Hindlimb muscle (tissue), 1 donor: ENCODE data around the gene HMG20A. TPM values are rescaled to one million over a fixed set of nuclear protein-coding genes. Genes with fewer than 3 reads are reported as not detected.
A peak's percentile ranks its signal among the peaks of the same experiment; 100 is the strongest.

Source experiments
- DNase-seq: peaks from one replicate; pipeline ENCODE4 v3.0.0-alpha.2; 2013
- polyA plus RNA-seq: library from polyadenylated mRNA; unstranded; fragments of 120-200 nt; gene quantifications from one replicate; pipeline ENCODE4 v1.2.1, GENCODE V29; 2013; ENCODE audit not compliant: insufficient read length

The HMG20A gene
- polyA plus RNA-seq, 1 donor, result 51.4 TPM

DNA sequence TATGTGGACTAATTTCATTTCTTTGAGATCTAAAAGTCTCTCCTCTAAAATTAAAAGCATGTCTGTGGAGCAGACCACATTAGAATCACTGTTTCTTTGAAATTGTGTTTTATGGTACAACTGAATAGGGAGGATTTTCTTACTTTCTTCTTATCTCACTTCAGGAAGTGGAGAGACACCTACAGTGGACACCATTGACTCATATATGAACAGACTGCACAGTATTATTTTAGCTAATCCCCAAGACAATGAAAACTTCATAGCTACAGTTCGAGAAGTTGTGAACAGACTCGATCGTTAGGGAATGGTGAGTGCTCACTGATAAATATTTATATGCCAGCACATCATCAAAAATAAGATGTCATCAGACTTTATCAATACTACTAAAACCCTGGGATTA lies 58.3 kb downstream of the HMG20A start:
- no peak for DNase-seq

DNA sequence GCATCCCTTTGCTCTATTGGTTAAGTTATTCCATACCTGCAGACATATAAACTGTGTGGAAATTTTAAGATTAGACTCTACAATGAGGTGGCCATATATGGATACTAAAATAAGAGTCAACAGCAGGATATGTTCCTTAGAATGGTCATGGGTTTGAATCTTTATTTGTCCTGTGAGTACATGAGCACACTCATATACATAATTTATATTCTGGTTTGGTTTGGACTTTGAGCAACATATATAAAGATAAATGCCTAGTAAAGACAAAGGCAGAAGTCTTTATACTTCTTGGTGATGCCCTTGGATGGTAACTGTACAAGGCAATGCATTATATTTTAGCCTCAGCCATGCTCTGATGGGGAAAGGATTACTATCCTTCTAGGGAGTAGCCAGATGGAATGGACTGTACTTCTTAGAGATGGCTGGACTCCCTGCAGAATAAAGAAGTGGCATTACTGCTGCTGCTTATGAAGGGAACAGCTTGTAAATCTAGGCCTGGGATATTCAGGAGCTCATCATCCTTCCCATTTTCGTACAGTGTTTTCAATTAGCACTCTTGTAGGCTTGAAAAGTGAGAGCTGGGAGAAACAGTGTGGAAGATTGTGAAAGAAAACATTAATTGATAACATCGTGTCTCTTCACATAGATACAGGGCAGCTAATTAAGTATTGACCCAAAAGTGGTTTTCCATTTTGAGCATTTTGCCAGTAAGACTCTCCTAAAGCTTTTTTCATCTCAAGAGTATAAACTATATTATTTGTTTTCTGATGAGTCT lies 60.4 kb downstream of the HMG20A start:
- DNase-seq, result no peak

DNA sequence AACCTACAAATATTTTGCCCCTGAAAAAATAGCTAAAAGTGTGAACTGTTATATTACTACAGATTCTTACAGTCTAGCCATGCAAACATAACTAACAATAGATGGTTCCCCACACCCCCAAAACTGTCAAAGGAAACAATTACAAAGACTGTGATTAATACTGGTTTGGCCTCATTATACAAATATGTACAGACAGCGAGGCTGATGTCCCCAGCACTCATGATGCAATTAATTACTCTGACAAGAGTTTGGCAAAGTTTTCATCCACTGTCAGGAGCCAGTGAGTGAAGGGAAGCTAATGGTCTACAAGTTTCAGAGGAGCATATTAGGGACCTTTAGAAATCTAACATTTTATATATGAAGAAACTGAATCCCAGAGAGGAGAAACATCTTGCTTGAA lies 61.0 kb downstream of the HMG20A start:
- no peak for DNase-seq

DNA sequence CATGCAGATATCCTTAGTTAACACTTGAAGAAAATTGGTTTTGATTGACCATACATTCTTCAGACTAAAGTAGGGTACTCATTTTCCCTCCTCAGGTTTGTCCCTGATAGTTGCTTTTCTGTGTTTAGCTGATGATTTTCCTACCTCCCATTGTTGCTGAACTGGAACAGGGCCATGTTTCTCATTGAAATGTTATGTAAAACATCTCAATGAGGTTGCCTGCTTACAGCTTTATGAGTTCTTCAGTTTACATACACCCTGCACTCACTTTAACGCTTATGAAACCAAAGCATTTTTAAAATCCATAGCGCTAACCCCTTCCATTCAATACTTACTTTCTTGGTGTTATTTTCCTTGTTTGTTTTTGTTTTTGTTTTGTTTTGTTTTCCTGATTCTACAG lies 61.9 kb downstream of the HMG20A start:
- no peak for DNase-seq

DNA sequence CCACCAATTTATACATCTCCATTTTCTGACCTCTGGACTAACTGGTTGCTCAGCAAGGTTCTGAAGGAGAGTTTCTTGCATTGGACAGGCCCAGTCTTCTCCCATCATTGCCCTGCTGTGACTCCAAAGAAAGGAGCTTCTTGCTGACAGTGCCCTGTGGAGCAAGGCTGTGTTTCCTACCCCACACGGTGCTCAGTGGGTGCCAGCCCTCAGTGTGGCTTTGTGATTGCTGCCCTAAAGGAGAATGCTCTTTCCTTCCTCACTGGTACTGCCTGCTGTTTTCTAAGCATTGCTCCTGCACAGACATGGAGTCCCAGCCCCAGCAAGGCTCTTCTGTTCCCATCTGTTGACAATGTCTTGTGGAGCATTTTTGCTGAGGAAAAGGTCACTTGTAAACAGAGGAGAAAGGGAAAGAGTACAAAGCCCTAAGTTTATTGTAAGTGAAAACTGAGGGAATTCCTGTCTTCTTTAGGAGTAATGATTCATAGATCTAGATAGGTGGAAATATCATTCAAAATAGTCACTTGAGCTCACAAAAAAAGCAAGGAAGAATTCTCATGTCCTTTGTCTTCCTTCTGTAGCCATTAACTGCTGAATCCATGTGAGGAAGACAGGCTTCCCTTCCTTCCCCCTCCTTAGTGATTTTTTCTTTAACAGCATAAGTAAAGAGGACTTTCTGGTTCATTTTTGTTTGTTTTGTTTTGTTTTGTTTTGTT lies 62.9 kb downstream of the HMG20A start:
- no peak for DNase-seq

DNA sequence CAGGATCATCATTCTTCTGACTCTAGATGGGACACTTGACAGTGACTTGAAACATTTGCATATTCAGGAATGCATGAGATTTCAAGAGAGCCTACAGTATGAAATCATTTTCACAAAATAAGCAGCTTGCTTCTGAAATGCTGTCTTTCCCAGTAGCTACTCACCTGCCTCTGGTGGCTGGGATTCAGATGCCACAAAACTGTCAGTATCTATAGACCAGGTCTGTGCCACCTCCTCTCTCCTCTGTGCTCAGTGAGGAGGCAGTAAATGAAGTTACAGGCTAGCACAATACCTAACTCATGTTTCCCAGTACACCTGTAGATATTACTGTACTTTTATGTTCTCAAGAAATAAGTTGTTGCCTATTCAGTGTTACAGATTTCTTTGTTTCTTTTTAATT lies 64.3 kb downstream of the HMG20A start:
- no peak for DNase-seq

DNA sequence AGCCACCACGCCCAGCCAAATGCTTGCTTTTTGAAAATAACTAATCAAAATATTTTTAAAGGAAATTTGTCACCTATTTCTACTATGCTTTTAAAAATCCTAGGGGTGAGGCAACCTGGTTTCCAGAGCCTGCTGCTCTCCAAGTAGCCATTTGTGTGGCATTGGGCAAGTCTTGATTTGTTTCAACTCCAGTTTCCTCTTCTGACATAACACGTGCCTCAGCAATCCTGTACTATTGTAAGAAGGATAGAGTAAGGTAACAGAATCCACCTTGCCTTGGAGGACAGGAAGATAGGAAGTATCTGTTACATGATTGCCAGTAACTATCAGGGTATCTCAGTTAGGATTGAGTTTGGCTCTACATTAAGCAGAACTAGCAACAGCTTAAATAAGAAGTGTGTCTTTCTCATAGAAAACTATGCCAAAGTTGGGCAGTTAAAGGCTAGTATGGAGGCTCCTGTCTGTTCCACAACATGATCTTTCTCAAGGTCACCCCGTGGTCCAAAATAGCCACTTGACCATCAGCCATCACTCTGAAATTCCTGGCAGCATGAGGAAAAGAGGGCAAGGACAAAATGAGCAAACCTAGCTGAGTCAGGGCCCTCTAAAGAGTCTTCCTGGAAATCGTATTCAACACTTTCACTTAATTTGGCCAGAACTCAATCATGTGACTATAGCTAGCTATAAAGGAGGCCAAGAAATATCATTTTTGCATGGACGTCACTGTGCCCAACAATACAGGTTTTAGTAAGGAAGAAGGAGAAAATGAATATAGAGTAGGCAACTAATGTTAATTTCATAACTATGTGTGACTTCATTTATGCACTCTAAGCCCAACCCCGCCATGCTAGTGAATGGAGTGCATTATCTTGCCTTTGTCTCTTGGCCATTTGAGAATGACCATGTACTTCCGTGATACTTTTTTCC lies 66.1 kb downstream of the HMG20A start:
- DNase-seq, result no peak

DNA sequence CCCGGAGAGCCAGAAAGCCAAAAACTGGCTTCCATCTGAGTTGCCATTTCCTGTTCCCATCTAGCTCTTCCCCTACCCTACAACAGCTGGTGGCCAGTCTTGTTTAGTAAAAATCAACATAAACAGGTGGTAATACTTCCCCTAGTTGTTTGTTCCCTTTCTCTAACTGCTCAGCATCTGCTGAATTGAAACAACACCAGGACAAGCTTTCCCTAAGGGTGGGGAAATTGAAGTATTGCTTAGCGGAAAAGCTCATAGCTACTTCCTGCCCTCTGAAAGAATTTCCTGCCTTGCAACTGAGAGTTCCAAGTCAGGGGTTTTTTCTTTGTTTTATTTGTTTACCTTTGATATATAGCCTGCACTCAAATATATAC lies 66.8 kb downstream of the HMG20A start:
- no peak for DNase-seq

DNA sequence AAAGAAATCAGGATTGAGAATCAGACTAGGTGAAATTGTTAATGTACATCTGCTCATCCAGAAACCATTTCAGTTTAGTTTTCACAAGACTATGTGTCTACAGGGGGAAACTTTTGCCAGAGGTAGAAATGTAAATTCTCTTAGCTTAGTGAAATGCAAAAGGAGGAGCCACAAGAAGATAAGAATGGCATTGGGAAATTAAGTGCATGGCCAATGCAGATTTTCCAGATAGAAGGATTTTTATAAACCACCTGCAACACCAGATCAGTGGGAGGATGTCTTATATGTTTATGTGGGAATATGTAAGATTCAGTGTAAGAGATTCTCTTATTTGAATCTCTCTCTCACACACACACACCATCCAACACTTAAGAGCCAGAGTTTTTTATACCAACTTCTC lies 67.2 kb downstream of the HMG20A start:
- DNase-seq, result no peak

DNA sequence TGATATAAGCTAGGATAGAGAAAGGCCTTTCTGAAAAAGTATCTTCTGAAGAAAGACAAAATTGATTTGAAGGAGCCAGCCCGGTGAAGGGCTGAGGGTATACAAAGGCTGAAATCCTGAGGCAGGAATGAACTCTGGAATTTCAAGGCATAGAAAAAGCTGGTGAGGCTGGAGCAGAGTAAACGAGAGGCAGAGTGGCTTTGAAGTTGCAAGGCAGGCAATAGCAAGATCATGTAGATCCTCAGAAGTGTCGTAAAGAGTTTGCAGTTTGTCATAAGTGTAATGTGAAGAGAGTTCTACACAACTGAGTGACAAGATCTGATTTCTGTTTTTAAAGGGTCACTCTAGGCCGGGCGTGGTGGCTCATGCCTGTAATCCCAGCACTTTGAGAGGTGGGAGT lies 69.0 kb downstream of the HMG20A start:
- DNase-seq, result no peak

DNA sequence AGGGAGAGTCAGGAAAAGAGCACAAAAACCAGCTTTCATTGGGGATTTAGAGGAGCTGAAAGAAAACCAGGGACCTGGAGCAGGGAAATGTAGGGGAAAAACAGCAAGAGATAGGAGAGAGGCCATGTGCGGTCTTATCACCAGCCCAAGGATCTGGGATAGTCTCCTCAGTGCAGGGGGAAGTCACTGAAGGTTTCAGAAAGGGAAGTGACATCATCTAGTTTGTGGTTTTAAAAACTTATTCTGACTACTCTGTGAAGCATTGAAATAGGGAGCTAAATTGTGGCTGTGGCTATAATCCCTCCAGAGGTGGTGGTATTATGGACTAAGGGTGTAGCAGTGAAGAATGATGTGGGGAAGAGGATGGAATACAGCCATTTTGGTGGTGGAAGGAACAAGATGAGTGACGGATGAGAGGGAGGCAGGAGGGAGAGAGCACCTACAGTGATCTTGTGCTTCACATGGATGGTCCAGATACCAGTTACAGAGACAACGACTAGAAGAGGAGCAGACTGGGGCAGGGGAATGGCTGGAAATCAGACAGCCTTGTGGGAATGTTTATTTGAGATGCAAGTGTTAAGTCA lies 72.7 kb downstream of the HMG20A start:
- no peak for DNase-seq

DNA sequence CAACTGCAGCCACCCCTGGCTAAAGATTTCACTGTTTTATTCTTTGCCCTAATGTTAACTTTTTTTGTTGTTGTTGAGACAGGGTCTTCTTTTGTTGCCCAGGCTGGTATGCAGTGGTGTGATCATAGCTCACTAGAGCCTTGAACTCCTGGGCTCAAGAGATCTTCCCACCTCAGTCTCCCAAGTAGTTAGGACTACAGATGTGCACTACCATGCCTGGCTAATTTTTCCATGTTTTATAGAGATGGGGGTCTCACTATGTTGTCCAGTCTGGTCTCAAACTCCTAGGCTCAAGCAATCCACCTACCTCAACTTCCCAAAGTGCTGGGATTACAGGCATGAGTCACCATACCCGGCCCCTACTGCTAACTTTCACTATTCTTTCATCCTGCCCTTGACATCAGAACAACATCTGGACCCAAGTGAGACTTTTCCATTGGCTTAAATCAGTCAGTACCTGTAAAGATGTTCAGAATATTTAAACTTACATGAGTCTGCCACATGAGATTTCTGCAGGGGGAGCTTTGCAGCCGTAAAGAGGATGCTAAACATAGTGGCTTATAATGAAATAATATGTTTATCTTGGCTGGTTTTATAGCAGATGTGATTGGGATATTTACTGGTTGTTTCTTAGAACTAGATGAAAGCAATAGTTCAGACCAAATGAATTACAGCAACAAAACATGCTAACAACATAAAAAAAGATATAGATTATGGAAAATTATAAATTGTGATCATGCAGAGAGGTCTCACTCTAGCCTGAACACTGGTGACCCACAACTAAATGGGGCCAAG lies 73.6 kb downstream of the HMG20A start:
- no peak for DNase-seq

DNA sequence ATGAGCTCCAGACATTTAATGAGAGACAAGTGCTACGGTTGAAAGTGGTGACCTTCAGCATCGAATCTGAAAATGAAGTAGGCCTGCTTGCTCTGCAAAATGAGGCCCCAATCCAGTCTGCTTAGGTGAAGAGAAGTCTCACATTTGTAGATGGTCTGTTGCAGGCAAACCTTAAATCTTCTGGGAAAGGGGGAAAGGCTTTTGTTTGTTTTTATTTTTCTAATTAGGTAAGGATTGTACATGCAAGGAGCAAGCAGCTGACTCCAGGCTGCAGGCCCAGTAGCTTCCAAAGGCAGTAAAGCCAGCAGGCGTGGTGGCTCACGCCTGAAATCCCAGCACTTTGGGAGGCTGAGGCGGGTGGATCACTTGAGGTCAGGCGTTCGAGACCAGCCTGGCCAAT lies 74.3 kb downstream of the HMG20A start:
- DNase-seq, result no peak

DNA sequence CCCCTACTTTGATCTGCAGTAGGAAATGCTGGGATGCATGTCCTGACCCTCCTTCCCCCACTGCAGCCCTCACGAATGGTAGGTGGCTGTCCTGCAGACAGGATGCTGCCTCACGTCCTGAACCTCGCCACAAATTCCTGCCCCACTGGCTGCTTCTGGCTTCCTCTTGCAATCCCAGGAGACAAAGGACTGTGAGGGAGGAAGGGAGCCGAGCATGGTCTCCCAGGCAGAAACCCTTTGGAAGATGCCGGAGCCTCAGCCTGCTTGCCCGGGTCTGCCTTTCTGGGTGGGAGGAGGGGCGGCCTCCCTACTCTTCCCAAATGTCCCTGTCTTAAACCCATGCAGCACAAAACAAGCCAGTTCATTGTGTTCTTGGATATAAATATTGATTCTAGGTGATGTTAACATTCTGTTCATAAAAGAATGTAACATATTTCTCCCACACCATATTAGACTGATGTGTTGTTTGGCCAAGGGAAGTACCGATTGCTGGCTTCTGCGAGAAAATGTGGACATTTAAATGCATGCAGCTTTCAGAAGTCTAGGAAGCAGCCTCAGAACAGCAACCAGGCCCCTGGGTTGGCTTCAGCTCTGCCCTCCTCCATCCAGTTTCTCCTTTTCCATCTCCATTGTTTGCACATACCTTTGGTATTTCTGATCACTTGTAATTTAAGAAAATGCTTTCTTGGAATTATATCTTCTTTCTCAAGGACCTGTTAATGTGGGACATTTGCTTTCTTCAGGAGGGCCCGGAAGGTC lies 75.3 kb downstream of the HMG20A start:
- peak; percentile 42 for DNase-seq

DNA sequence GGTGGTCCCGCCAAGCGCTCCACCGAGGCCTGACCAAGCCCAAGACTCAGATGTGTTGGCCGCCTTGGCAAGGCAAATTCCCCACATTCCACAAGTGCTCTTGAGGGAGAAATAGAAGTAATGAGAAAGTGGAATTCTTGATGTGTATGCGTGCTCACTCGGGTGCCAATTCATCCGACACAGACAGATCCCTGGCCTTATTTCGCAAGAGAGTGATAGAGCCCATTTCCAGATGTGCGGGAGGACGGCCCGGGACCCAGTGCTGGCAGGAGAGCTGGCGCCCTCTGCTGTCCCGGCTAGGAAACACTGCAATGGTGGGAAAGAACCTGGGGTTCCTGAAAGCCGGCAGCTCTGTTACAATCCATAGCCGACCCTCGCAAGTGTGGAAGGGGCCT lies 76.0 kb downstream of the HMG20A start:
- peak; percentile 93 for DNase-seq

DNA sequence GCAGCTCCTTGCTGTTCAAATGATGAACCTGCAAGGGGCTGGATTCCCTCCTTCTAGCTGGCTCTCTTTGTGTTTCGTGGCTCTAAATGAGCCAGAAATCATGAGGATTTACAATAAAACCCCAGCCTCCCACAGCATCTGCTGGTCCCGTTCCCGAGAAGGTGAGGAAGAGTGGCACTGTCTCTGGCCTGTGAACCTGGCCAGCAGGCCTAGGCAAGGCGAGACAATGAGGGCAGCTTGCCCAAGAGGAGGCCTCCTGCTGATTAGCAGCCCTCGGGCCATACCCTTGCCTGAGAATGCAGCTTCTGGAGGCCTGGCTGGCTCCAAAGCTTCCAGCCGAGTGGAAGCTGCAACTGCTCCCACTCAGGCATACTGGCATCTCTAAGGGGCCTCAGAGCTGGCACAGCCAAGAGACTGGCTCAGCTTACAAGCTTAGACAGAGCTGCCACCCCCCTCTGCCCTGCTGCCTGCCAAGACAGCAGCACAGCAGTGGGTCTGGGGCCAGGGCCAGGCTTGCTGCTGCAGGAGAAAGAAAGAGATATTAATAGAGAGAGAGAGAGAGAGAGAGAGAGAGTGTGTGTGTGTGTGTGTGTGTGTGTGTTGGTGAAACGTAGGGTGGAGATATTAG lies 76.5 kb downstream of the HMG20A start:
- peak; percentile 80 for DNase-seq

DNA sequence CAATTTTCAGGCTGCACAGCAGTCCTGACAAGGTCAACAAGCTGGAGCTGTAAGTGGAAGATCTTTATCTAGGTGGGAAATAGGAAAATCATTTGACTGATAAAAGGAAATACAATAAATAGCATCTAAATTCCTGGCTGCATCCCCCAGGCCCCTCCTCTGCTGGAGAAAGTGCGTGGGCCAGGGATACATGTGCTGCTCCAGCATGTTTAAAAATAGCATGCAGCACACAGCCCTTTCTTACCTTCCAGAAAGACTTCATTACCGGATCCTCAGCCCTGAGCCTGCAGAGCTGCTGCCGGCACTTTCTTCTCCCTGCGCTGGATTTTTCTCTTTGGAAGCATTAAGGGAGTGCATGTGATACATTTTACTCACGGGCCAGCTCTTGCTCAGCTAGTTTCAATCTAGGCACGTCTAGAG lies 77.3 kb downstream of the HMG20A start:
- DNase-seq, result peak; percentile 82

DNA sequence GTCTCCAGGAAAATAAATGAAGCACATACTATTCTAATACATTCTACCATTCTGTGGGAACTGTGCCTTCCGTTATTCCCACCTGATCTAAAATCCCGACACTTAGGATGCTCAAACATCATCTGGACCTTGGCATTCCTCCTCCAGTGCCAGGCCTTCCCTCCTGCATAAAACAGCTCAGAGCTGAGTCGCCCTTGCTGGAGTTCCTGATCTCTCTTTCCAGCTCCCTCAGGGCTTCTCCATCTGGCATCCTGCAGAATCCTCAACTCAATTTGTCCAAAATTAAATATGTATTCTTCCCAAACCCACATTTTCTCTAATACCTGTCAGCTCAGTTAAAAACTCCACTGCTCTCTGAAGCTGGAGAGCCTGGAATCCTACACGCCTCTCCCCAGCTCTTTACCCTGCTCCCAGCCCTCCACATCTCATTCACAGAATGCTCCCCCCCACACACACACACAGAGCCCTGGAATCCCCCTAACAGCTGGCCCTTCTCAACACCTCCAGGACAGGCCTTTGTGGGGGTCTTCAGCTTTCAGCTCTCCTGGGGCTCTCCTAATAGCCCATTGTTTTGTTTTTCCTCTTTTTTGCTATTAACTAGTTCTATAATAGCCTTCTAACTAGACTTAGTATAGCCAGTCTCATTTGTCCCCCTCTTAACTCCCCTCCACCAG lies 78.5 kb downstream of the HMG20A start:
- no peak for DNase-seq

DNA sequence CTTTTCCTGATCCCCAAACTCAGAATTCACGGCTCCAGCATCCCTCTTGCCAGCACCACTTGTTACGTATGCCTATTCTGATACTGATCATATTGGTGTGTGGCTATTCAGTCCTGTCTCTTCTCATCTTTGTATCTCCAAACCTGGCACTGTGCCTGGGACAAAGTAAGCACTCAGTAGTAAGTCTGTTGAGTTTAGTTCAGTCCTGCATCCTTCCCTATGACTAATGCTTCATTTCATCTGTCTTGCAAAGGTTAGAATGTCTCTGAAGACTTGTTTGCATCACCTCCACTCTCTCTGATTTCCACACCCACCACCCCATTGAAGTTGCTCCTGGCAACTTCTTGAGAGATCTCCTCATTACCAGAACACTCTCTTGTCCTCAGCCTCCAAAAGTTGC lies 80.3 kb downstream of the HMG20A start:
- DNase-seq, result no peak
